ENCODE data around the gene ELAVL3.
A peak's percentile ranks its signal among the peaks of the same experiment; 100 is the strongest.
"Not testable (repeated sequence)": the region's sequence is repeated elsewhere in the genome, so short reads cannot be mapped to it uniquely, and the experiment has no call there.

Gene ELAVL3

GRCh38 chr19:11435057-11435832, 45.6 kb downstream of the ELAVL3 start, which contains the start of the genes ODAD3 and PRKCSH:
Gene ODAD3 (minus strand): TSS chr19:11435121. CDS start chr19:11435016, 105 bp downstream.
Gene PRKCSH (plus strand): TSS chr19:11435635. CDS start chr19:11436118, 483 bp downstream.
- peak; percentile 99 for DNase-seq

DNA sequence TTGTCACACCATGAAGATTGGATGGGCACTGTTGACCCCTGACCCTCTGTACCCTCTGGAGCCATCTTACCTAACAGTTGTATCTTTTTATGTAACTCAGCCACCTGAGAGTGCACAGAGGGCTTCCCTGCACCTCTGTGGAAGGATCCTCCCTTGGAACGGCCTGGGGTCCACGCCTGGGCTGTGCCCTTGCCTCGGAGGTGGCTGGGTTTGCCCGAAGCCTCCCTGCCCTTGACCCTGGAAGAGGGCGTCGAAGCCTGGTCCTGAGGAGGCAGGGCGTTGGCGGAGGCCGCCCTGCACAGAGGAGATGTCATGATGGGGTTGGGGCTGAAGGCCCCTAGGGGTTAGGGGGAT, 46.2 kb downstream of the ELAVL3 start:
- DNase-seq, result no peak

GRCh38 chr19:11433526-11433925, 47.3 kb downstream of the ELAVL3 start:
- DNase-seq, result not testable (repeated sequence)

DNA sequence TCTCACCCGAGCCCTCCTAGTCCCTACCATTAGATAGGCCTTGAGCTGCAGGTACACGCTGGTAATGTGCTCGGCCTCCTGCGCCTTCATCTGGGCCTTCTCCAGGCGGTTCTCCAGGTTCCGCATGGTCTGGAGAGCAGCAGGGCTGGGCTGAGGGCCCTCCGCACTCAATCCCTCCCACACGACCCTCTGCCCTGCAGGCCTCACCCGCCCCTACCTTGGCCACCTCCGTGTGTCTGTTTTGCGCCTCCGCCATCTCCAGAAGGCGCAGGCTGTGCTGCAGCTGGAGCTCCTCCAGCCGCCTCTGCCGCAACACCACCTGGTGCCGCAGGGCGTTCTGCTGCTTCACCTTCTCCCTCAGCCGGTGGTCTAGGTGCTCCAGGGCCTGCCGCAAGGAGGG, 54.2 kb downstream of the ELAVL3 start:
- no peak for DNase-seq

DNA sequence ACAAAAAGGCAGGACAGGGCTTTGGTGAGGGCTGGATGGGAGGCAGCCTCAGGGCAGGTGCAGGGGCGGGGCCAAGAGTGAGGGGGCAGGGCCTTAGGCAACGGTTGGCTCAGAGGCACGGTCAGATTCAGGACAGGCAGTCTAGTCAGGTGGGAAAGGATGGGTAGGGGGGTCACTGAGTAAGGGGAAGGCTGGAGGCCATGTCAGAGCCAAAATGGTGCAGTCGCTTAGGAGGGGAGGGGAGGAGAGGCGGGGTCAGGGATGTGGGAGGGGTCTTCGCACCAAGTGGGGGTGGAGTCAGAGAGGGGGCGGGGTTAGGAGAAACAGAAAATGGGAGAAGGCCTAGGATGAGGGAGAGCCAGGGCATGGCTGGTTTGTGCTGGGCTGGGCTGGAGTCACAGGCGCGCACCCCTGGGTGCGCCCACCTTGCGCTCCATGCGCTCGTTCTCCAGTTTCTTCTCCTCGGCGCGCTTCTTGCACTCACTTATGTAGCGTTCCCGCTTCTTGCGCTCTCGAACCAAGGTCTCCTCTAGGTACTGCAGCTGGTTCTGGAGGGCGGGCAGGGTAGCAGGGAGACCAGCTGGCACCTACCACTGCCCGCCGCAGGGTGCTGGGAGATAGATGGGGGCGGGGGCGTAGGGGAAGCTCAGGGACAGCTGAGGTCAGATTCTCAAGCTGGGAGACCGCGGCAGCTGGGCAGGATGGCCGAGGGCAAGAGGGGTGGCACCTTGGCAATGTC, 55.0 kb downstream of the ELAVL3 start:
- no peak for DNase-seq

- no peak for DNase-seq
Observed at GRCh38 chr19:11423791-11424181, 57.1 kb downstream of the ELAVL3 start.

DNA sequence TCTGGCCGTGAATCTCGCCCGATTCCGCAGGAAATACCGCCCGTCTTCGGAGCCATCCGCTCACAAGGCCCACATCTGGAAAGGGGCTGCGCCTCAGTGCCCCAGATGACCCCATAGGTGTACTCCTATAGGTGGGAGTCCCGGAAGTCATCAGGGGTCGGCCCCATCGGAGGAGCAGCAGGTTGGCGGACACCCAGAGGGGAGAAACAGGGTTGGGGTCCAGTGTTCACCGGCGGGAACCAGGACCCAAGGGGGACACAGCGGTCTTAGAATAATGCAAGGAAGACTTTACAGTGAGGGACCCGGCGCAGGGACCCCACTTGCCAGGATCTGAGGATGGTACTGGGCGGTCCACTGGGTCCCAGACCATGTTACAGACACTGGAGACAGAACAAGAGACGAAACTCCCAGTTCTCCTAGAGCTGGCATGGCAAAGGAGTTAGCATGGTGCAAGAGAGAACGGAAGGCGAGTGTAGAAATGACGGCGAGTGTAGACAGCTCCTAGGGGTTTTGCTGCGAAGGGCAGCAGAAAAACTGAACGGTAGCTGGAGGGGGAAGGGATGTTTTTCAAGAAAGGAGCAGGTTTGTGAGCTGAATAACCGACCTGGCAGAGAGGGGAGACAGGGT, 57.6 kb downstream of the ELAVL3 start:
- no peak for DNase-seq

DNA sequence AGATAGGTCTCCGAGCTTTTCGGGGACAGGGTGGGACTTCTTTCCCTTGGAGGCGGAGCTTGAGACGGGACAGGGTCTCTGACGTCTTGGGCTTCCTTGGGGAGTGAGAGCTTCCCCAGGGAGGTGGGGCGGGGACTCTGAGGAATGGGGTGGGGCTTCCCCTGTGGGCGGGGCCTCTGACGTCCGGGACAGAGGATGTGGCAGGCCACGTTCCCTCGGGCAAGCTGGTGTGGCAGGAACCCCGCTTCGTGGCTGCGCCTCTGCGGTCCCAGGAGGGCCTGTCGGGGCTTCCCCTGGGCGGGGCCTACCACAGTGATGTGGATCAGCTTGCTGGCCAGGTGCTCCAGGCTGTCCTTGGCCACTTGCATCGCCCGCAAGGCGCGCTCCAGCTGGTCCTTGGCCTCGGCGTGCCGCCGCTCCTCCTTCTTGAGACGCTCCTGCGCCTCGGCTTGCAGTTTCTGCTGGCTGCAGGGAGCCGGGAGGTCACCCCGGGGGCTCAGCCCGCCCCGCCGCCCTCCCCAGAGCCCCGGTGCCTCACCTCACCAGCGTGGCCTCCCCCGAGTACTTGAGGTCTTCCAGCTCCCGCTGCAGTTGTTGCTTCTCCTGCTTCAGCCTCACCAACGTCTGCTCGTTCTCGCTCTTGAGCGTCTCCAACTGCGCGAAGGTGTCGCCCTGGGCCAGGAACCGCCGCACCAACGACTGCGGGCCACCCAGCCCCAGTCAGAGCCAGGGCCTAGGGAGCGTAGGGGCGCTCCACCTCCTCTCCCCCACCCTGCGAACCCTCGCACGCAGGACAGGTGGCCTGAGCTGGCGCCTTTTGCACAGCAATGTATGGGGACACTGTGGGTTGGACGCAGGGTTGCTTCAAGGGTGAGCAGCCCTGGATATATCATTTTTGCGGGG, 58.4 kb downstream of the ELAVL3 start:
- peak; percentile 27 for DNase-seq

GRCh38 chr19:11421371-11422098, 59.3 kb downstream of the ELAVL3 start:
- peak; percentile 34 for DNase-seq

GRCh38 chr19:11420429-11421370, 60.1 kb downstream of the ELAVL3 start:
- DNase-seq, result no peak

DNA sequence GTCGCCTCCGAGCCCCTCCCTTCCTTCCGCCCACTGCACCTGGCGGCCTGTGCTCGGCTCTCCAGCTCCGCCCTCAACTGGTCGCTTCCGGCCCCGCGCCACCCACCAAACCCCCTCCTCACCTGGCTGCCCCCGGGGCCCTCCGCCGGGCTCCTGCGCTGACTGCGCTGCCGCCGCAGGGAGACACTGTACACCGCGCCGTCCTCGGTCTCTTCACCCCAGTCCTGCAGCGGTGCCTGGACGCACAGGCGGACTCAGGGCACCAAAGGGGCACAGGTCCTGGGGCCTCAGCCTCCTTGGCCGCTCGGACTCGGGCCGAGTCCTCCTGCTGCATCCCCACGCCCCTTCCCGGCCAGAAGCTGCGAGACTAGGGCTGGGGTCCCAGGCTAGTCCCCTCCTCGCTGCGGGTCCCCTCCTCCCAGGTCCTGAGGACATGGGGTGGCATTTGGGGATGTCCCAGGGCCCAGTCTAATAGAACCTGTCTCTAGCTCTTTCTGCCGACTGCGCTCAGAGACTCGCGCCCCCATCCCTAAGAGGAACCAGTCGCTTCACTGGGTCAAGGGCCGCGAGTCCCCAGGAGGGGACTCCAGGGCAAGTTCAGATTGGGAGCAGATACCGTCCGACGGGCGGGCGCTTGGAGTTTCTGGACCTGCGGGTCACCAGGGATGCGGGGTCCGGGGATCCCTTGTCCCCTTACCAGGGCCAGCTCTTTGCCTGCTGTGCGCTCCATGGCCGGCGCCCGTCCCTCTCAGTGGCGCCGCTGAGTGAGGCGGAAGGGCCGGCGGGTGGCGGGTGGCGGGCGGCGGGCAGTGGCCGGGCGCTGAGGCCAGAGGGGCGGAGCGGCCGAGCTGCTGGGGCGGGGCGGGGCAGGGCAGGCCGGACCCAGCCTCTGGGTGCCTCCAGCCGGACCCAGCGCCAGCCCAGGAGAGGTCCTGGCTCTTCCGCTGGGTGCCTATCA, 62.0 kb downstream of the ELAVL3 start, which contains the start of gene RGL3:
Gene RGL3, minus strand, starts transcription at position 766 of the 958 bp plus-strand sequence. Its CDS starts 36 bp downstream, at position 730.
- DNase-seq, result no peak

DNA sequence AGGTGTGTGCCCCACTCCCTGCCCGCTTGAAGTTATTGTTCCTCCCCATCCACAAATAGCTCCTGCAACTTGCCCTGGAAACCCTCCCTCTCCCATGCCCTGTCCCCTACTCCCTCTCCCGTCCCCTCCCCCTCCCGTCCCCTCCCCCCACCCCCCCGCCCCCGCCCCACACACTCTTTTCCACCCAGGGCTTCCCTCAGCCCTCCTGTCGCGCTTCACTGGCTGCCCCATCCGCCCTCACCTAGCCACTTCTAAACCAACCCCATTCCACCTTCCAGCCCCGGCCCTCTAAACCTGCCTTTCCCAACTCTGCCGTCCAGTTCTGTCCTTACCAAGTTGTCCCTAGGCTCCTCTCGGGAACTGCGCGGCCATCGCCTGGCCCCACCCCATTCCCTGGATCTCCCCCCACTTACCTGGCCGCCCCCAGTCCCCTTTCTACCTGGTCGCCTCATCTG, 62.7 kb downstream of the ELAVL3 start:
- DNase-seq, result no peak

DNA sequence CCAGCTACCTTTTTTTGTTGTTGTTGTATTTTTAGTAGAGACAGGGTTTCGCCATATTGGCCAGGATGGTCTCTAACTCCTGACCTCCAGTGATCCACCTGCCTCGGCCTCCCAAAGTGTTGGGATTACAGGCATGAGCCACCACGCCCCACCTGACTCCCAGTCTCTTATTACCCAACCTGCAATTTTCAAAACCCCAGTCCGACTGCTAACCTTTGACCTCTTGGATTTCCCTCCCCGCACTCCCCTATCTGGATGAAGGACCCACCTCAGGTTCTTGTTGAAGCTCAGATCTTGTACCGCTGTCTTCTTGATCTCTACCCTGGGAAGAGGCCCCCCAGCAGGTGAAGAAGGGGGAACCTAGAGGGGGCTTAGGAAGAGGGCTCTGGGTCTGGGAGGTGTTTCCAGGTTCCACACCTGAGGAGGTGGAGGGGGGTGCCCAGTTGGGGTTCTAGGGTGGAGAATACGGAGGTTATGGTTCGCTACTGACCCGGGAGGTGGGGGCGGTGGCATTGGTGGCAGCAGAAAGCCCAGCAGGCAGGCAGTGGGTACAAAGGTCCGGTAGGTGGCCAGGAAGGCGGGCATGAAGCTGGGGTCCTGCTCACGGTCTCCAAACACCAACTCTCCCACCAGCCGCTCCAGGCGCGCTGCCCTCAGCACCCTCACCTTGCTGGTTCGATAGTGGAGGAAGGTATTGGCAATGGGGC, 64.3 kb downstream of the ELAVL3 start:
- no peak for DNase-seq

- DNase-seq, result no peak
Observed at GRCh38 chr19:11414544-11414943, 66.3 kb downstream of the ELAVL3 start.

DNA sequence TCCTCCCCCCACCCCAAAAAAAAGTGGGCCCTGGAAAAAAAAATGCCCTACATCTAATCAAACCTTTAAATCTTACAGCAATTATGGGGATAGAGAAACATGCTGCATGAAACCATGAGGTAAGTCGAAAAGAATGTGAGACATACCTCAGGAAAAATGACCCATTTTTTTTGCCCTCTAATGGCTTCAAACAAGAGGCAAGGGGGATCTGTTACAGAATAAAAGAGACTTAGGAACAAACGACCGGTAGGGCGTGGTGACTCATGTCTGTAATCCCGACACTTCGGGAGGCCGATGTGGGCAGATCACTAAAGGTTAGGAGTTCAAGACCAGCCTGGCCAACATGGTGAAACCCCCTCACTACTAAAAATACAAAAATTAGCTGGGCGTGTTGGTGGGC, 70.2 kb downstream of the ELAVL3 start:
- no peak for DNase-seq

DNA sequence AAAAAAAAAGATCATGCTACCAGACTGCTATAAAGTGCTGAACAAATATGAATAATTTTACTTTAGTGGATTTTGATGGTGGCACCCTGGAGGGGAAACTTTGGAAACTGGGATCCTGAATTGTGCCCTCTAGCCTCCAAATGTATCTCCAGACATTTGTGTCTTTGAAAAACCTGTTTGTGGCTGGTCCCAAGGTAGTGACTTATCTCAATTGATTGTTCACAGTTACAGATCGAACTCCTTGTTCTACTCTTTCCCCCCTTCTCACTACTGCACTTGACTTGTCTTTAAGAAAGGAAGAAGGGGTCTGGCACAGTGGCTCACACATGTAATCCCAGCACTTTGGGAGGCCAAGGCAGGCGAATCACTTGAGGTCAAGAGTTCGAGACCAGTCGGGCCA, 72.3 kb downstream of the ELAVL3 start:
- DNase-seq, result no peak

- not testable (repeated sequence) for DNase-seq
Observed at GRCh38 chr19:11406703-11407236, 74.1 kb downstream of the ELAVL3 start.

All from effector CD8-positive, alpha-beta T cell (primary cell).